Stimulated activated CD4-positive, alpha-beta T cell treated with anti-CD3 and anti-CD28 coated beads, Interleukin-2, amount 100 ng/mL, for 24 hours (primary cell): Measurements from ENCODE around the gene EGF.
"Not testable (repeated sequence)": the region's sequence is repeated elsewhere in the genome, so short reads cannot be mapped to it uniquely, and the experiment has no call there.

Experiments used
- DNase-seq, 2 donors: peaks; one replicate each; pipeline ENCODE4 v3.0.0-alpha.2; 2020

The EGF gene

DNA sequence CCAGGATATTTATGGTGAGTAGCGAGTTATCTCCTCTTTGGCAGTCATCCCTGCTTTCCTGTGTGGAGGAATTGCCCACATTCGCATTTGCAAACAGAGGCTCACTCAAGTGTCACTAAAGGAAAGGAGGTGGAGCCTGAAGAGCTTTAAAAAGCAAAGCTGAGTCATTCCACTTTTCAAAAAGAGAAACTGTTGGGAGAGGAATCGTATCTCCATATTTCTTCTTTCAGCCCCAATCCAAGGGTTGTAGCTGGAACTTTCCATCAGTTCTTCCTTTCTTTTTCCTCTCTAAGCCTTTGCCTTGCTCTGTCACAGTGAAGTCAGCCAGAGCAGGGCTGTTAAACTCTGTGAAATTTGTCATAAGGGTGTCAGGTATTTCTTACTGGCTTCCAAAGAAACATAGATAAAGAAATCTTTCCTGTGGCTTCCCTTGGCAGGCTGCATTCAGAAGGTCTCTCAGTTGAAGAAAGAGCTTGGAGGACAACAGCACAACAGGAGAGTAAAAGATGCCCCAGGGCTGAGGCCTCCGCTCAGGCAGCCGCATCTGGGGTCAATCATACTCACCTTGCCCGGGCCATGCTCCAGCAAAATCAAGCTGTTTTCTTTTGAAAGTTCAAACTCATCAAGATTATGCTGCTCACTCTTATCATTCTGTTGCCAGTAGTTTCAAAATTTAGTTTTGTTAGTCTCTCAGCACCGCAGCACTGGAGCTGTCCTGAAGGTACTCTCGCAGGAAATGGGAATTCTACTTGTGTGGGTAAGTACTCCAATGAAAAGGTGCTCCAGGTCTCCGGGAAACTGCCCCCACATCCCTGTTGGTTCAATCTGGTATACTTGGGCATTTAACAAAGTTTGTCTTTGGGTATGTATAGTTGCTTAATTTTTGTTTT lies at the start of gene EGF:
Gene EGF (plus strand): TSS at position 178 of the 890 bp plus-strand sequence. CDS start 453 bp downstream, at position 631.
- DNase-seq, result no peak

- DNase-seq, result no peak
These were observed 48.5 kb upstream of the EGF start for GRCh38 chr4:109864134-109864533.

- no peak for DNase-seq
These were observed 42.6 kb upstream of the EGF start for GRCh38 chr4:109870061-109870460.

GRCh38 chr4:109872065-109872464 lies 40.6 kb upstream of the EGF start:
- no peak for DNase-seq

DNA sequence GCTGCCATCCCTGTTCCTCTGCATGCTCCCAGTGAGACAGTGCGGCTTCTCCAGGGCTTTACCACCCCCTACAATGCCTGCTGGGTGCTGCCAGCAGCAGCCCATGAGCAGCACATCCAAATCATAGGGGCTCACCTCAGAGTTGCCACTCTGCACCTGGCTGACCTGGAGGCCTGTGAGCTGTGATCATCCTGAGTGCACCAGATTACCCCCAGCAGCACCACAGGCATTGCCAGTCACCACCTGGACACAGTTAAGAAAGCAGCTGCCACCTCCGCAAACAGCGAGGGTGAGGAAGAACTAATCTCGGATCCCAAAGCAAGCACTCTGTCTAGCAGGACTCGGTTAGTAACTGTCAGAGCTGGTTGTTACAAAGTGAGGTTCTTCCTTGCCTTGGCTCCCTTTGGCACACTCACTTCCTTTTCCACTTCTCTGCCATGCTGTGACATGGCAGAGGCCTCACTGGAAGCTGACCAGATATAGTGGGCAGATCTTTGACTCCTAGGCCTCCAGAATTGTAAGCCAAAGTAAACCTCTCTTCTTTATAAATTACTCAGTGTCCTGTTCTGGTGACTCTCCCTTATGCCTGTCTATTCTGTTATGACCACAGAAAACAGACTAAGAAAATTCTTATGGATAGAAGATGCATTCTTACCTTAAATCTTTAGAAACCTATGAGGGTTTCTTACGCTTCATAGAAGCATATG lies 39.6 kb upstream of the EGF start:
- DNase-seq, result no peak

- DNase-seq, result no peak
These were observed 38.7 kb upstream of the EGF start for GRCh38 chr4:109873791-109874514.

- DNase-seq, result no peak
These were observed 37.6 kb upstream of the EGF start for GRCh38 chr4:109875106-109875505.

DNA sequence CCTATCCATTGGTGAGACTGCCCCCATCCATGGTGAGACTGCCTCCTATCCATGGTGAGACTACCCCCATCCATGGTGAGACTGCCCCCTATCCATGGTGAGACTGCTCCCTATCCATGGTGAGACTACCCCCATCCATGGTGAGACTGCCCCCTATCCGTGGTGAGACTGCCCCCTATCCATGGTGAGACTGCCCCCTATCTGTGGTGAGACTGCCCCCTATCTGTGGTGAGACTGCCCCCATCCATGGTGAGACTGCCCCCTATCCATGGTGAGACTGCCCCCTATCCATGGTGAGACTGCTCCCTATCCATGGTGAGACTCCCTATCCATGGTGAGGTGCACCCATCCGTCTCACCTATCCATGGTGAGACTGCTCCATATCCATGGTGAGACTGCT lies 37.1 kb upstream of the EGF start:
- DNase-seq, result not testable (repeated sequence)

GRCh38 chr4:109876634-109877265 lies 35.9 kb upstream of the EGF start:
- no peak for DNase-seq

DNA sequence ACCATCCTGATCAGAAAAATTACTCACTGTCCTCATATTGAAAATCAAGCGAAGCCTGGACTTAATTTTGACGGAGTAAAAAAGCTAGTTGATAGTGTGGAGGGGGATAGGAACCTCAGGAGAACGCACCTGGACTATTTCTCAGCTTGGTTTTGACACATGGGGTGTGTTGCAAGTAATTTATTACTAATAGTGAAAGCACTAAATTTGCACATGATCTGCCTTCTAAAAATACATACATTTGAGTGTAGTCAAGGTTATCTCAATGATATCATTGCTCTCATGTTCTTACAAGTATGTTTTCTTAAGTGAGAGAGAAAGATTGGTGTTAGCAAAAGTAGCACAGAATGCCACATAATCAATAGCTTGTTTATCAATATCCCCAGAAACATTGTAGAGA lies 35.3 kb upstream of the EGF start:
- DNase-seq, result no peak

DNA sequence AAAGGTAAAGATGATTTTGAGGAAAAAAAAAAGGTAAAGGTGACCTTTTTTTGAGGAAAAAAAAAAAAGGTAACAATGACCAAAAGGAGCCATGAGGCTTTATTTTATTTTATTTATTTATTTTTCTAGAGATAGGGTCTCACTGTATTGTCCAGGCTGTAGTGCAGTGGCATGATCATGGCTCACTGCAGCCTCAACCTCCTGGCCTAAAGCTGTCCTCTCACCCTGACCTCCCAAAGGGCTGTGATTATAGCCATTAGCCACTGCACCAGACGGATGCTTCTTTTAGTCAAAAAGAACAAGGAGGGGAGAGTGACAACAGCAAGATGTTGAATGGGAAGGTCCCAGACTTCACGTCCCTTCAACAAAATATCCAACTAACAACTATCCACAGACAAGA lies 34.3 kb upstream of the EGF start:
- no peak for DNase-seq

DNA sequence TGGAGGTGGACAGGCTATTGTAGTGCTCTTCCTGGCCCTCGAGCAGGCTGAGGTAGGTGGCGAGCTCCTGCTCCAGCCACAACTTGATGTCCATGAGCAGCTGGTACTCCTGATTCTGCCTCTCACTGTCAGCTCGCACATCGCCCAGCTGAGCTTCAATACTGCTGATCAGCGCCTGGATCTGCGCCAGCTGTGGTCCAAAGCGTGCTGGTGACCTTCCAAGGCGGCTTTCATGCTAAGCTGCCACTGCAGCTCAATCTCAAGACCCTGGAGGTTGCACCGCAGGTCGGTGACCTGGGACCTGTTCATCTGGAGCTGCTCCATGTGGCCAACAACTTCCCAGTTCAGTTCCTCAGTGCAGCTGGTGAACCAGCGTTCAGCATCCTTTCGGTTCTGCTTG lies 33.6 kb upstream of the EGF start:
- DNase-seq, result no peak

- DNase-seq, result no peak
These were observed 32.9 kb upstream of the EGF start for GRCh38 chr4:109879636-109880314.

DNA sequence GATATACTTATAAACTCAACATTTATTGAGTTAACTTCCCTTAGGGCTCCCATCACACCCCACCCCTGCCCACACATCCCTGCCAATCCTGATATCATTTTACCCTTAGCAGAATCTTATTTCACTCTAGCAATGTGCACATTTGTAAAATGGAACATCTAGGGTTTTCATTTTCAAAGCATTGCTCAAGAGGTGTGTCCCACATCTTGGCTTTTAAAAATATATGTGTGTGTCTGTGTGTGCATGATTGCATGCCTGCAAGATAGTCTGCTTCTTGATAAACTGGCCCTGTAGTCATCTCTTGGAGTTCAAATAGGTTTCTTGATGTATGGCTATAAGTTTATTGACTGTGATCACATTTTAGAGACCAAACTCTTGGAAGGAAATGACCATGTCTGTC lies 26.4 kb upstream of the EGF start:
- DNase-seq, result no peak

GRCh38 chr4:109887071-109887470 lies 25.6 kb upstream of the EGF start:
- no peak for DNase-seq

GRCh38 chr4:109890076-109890475 lies 22.6 kb upstream of the EGF start:
- DNase-seq, result no peak

DNA sequence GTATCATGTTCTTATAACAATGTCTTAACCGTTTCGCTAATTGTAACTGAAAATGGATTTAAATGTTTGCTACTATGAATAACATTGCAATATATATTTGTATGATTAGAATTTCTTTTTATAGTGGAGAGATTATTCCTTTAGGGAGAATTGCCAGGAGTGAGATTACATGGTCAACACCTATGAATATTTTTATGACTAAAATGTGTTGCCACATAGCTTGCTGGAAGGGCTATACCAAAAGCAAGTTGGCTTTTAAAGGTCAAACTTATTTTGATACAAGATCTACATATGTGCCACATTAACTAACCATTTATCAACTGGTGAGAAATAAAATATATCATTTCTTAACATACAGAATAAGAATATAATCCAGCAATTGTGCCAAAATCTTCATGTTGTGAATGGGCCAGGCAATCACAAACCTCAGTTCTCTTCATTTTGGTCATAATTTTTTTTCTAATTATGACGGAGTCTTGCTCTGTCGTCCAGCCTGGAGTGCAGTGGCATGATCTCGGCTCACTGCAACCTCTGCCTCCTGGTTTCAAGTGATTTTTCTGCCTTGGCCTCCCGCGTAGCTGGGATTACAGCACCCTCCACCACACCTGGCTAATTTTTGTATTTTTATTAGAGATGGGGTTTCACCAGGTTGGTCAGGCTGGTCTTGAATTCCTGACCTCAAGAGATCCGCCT lies 10.0 kb upstream of the EGF start:
- DNase-seq, result no peak

GRCh38 chr4:109908731-109909130 lies 4.0 kb upstream of the EGF start:
- no peak for DNase-seq

DNA sequence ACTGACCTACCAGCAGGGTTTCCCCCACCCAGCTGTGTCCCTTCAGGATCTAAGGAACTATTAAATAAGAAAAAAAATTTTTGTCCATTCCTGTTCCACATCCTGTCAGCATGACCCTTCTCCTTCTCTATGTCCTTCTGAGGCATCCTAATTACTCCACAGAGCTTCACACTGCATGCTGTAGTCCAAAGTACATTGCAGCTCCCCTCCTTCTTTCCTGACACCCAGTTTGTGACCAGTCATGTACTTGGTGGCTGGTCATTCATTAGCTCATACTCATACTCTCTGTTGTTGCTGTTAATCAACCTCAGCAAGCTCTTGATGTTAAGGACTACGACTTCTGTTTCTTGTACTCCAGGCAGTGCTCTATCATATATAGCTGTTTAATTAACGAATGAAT lies 2.4 kb upstream of the EGF start:
- DNase-seq, result no peak

DNA sequence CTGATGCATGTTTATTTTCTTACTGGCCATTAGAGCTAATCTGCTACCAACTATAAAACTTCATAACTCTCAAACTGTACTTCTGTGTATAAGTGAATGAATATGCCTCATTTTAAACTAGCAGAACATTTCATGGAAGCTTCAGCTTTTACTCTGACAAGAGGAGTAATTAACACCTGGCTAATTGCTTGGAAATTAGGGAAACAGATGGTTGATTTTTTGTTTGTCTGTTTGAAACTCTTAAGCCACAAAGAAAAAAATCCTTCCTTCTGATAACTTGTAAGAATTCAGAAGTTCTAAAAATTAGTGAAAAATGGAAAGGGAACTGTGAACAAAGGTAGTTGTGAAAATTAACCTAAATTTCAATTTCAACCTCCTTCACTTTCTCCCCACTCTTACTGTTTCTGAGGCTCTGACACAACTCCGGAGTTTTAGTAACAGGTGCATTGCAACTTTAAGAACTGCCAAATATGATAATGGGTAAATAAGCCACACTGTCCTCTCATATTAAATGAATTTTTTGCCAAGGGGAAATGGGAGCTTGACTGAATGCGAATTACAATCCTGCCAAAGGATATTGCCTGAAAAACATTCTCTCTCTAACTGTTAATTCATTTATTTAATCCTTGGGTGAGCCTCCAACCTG lies 1.0 kb downstream of the EGF start:
- no peak for DNase-seq

- DNase-seq, result no peak
These were observed 1.6 kb downstream of the EGF start for GRCh38 chr4:109914322-109914721.
